NCI-H345 treated with DMSO at 0.1 percent for 48 hours (cell line): ENCODE data around the gene LRRN2.
"Not testable (repeated sequence)": the region's sequence is repeated elsewhere in the genome, so short reads cannot be mapped to it uniquely, and the experiment has no call there.

Source experiments
- DNase-seq: peaks from one replicate; lab custom pipeline; 2025; ENCODE audit not compliant: unreplicated experiment; lab: John Stamatoyannopoulos, UW

LRRN2 gene

DNA sequence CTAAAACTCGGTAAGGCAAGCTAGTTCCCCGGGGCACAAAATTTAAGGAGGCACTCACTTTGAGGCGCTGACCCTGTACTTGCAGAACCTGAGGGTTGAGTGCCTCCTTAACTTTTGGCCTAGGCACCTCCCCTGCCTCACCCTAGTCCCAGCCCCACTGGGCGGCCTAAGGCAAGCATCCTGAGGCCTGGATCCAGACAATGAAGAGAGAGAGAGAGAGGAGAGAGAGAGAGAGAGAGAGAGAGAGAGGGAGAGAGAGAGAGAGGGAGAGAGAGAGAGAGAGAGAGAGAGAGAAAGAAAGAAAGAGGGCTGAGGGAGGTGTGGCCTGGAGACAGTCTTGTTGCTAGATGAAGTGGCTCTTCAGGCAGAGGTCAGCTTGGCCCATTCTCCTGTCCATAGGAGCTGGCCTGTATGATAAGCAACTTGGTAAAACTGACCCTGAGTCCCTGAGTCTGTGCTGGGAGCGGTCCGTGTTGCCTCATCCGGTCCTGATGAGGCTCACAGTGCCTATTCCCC, 7.4 kb upstream of the LRRN2 start:
- DNase-seq = no peak

DNA sequence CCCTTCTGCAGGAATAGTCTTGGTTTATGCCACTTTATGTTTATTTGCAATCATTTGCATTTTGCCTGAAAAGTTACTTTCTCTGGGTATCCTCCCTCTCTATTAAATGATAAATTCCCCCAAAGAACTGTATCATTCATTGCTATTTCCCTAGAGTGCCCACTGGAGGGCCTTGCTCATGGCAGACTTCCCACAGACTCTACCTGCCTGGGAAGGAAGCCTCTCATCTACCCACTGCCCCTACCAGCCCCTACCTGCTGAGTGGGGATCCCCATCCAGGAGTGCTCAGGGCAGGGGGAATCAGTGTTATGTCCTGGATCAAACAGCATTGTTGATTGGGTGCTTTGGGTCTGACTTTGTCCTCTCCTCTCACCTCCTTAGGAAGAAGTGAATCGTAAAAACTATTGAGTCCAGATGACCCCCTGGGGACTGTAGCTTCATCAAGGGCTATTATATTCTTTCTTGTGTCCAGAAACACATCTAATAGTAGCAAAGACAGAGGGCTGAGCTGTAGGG, 6.8 kb upstream of the LRRN2 start:
- no peak for DNase-seq

- not testable (repeated sequence) for DNase-seq
These were observed 5.8 kb upstream of the LRRN2 start for GRCh38 chr1:204691328-204691730.

GRCh38 chr1:204688776-204689175, 3.2 kb upstream of the LRRN2 start:
- no peak for DNase-seq

GRCh38 chr1:204688007-204688406, 2.5 kb upstream of the LRRN2 start:
- no peak for DNase-seq

DNA sequence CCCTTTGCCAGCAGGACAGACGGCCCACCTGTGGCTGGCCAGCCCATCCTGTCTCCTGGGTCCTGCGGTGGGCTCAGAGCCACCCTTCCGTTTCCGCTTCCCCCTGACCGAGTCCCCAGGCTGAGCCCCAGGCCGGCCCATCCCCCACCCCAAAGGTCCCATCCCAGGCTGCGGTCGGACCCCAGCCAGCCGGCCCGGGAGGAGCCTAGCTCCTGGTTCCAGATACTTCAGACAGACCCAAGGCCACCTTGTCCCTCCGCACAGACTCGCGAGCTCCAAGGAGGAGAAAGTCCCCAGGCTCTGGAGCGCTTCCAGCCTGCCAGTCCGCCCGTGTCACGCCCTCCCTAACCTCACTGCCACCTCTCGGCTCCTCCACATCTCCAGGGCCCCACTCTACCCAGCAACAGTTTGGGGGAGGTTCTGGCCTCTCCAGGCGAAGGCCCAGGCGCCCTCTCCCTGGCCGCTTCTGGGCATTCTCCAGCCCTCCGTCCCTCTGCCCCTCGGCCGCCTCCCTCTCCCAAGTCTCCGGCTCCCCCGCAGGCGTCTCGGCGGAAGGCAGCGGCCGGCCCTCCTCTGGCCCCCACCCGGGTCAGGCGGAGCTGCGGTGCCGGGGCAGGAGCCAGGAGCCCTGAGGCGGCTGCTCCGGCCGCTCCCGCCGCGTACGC, 835 bp downstream of the LRRN2 start:
- no peak for DNase-seq

- no peak for DNase-seq
These were observed 1.4 kb downstream of the LRRN2 start for GRCh38 chr1:204684206-204684570.

- DNase-seq = no peak
These were observed 2.0 kb downstream of the LRRN2 start for GRCh38 chr1:204683284-204684205.

DNA sequence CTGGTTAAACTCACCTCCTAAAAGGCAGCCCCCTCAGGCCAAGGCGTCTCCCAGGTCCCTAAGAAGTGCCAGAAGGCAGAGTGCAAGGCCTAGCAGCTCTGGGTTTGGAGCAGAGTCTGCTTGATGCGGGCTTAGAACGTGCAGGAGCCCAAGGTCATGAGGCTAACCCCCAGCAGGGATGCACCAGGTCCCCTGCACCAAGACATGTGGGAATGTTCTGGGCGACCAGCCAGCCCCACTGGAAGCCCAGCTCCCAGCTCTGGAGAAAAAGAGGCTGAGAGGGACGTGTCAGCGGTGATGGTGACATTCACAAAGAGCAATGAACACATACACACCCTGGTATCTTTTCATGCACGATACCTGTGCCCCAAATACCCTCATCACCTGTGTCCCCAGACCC, 5.1 kb downstream of the LRRN2 start:
- DNase-seq = no peak

- DNase-seq = no peak
These were observed 5.5 kb downstream of the LRRN2 start for GRCh38 chr1:204680051-204680450.

DNA sequence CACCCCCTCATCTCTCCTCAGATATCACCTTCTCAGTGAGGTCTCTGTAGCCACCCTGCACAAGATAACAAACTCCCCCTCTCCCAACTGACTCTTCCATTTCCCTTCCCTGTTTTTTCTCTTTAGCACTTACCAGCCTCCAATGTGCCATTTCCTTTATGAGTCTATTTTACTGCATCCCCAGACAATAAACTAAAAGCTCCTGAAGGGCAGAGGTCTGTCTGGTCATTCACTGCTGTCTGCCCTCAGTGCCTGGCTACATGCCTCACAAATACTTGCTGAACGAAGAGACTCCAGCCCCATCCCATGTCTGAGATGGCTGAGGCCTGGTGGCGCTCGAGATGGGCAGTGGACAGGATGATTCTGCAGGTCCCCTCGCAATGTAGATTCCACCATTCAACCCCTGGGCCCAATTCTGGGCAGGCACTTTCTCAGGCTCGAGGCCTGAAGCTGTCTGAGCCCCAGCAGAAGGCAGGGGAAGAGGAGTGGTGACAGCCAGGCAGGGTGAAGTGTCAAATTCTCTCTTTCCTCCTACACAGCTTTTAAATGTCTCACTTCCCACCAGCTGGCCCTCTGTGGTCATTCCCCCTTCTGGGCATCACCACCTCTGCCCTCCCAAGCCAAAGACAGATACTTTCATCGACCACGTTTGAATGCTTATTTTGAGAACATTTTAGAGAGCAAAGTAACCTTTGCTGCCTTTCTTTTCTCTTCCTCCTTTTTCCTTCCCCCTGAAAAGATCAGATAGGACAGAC, 6.6 kb downstream of the LRRN2 start:
- no peak for DNase-seq

- no peak for DNase-seq
These were observed 7.7 kb downstream of the LRRN2 start for GRCh38 chr1:204677864-204678263.

DNA sequence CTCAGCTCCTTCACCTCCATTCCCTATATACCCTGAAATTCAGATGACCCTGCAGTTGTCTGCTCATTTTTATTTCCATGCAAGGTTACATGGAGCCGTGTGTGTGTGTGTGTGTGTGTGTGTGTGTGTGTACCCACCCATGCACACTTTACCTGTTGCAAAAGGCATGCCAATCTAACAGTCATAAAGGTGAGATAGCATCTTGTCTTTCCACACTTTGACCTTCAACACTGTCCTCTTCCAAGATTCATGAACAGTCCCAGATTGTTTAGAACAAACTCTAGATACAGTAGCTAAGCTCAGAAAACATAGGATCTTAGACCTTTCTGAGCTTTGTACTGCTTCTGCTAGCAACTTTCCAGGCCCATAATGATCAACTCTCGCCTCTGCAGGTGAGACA, 9.5 kb downstream of the LRRN2 start:
- DNase-seq = no peak

DNA sequence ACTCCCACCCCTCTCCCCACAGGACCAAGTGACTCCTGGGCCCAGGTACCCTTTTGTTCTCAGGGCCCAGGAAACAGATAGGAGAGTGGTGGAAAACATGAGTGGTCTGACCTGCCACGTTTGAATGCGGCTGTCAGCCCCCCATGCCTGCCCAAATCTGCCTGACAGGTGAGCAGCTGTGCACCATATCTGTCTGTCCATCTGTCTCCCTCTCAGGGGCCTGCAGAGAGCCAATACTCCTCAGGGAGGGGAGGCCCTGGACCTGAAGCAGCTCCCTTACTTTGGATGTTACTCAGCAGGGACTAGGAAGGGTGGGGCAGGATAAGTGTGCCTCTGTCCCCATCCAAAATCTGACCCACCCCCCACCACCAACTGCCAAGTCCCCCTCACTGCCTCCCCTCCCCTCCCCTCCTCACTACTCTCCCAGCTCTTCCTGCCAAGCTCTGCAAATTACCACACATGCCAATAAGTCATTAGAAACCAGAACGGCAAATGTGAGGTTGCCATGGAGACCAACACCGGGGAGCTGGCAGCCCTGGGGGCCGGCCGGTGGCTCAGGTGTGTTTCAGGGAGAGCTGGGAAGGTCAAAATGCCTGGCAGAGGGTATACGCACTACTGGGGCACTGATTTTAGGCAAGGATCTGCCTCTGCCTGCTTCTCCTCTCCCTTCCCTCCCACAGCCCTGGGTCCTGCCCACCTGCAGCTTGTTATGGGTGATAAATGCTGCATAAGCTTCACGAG, 11.5 kb downstream of the LRRN2 start:
- peak; percentile 46 for DNase-seq

GRCh38 chr1:204673209-204673608, 12.3 kb downstream of the LRRN2 start:
- no peak for DNase-seq

GRCh38 chr1:204672482-204673121, 12.9 kb downstream of the LRRN2 start:
- no peak for DNase-seq

- no peak for DNase-seq
These were observed 13.5 kb downstream of the LRRN2 start for GRCh38 chr1:204672069-204672468.

DNA sequence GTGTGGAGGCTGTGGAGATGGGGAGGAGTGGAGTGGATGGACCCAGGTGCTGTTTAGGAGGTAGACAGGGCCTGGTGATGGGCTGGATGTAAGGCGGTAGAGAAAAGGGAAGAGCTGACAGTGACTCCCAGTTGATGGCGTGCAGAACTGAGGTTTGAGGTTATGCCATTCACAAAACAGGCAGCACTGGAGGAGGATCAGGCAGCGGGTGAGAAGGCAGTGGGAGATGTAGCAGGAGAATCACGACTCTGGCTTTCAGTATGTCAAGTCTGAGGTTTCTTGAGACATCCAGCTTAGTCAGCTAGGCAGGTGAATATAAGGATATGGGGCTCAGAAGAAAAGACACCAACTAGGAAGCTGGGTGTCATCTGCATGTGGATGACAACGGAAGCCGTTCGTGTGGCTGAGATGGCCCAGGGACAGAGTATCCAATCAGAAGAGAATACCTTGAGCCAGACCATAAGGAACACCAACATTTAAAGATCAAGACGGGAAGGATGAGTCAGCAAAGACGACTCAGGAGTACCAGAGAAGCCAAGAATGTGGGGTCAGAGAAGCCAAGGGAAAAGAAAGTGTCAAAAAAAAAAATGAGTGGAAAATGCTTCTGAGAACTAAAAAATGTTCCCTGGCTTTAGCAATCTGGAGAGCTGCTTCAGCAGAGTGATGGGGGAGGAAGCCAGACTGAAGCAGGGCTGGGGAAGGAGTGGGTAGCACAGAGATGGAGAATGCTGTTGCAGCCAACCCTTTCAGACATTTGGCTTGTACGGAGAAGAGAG, 15.2 kb downstream of the LRRN2 start:
- DNase-seq = no peak

DNA sequence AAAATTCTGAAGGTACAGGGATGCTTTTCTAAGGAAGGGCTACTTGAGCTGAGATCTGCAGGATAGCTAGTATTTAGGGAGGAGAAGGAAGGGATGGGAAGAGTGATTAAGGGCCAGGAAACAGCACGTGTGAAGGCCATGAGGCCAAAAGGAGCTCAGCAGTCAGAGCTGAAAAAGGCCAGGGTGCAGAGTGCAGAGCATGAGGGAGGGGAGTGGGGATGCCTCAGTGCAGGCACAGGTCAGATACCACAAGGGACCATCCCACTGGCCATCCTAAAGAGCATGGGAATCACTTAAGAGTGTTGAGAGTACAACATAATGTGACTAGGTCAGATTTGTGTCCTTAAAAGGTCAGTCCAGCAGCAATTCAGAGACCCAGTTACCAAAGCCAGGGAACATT, 16.0 kb downstream of the LRRN2 start:
- no peak for DNase-seq

DNA sequence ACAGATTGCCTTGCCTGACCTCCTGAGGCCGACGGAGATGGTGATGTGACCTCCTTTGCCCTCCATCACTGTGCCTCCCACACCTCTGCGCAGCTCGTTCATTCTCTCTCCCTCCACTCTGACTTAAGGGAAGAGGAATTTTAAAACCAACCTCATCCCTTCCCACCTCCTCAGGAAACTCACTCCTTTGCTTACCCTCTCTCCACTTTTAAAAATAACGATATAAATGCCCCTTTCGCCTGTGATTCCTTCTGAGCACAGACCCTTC, 21.2 kb downstream of the LRRN2 start:
- no peak for DNase-seq
